Measurements from ENCODE around the gene GPHB5.

Gene GPHB5

GRCh38 chr14:63299351-63300110 is 19.2 kb downstream of the GPHB5 start:
- peaks cover 7% of the 10 kb centered on the region for H3K36me3 Mint-ChIP-seq (ENCODE audit: low read depth)
- H3K4me3 Mint-ChIP-seq = no peak overlapping the region
- H3K27me3 Mint-ChIP-seq (ENCODE audit: low read depth, poor library complexity) = peaks cover 7% of the 10 kb centered on the region
- no peak for DNase-seq
- no peak overlapping the region for H3K27ac Mint-ChIP-seq
- peaks cover 14% of the 10 kb centered on the region for H3K4me1 Mint-ChIP-seq
- TF ChIP-seq, protein P1, sequence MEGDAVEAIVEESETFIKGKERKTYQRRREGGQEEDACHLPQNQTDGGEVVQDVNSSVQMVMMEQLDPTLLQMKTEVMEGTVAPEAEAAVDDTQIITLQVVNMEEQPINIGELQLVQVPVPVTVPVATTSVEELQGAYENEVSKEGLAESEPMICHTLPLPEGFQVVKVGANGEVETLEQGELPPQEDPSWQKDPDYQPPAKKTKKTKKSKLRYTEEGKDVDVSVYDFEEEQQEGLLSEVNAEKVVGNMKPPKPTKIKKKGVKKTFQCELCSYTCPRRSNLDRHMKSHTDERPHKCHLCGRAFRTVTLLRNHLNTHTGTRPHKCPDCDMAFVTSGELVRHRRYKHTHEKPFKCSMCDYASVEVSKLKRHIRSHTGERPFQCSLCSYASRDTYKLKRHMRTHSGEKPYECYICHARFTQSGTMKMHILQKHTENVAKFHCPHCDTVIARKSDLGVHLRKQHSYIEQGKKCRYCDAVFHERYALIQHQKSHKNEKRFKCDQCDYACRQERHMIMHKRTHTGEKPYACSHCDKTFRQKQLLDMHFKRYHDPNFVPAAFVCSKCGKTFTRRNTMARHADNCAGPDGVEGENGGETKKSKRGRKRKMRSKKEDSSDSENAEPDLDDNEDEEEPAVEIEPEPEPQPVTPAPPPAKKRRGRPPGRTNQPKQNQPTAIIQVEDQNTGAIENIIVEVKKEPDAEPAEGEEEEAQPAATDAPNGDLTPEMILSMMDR (IDR thresholded peaks at IDR 0.05) = no peak
- H3K9me3 Mint-ChIP-seq = no peaks in the 10 kb centered on the region

GRCh38 chr14:63297372-63298063 is 21.2 kb downstream of the GPHB5 start:
- TF ChIP-seq, protein P1 (IDR thresholded peaks at IDR 0.05) = no peak
- peaks cover 7% of the 10 kb centered on the region for H3K27me3 Mint-ChIP-seq (ENCODE audit: low read depth, poor library complexity)
- H3K4me1 Mint-ChIP-seq = peaks cover 11% of the 10 kb centered on the region

GRCh38 chr14:63296060-63296563 is 22.6 kb downstream of the GPHB5 start:
- H3K27me3 Mint-ChIP-seq (ENCODE audit: low read depth, poor library complexity) = peaks cover 7% of the 10 kb centered on the region
- no peak overlapping the region for H3K27ac Mint-ChIP-seq
- H3K4me3 Mint-ChIP-seq = no peak overlapping the region
- H3K4me1 Mint-ChIP-seq = peaks cover 4% of the 10 kb centered on the region
- H3K36me3 Mint-ChIP-seq (ENCODE audit: low read depth) = no peaks in the 10 kb centered on the region
- H3K9me3 Mint-ChIP-seq = no peaks in the 10 kb centered on the region
- TF ChIP-seq, protein P1 (IDR thresholded peaks at IDR 0.05) = no peak
- DNase-seq = no peak

More at GRCh38 chr14:63297372-63298063, 21.2 kb downstream of the GPHB5 start:
- Mint-ChIP-seq H3K4me3 (no peak overlapping the region), H3K36me3 (ENCODE audit: low read depth) (peaks cover 3% of the 10 kb centered on the region), H3K27ac (no peak overlapping the region), H3K9me3 (no peaks in the 10 kb centered on the region)
- no peak for DNase-seq

DNA sequence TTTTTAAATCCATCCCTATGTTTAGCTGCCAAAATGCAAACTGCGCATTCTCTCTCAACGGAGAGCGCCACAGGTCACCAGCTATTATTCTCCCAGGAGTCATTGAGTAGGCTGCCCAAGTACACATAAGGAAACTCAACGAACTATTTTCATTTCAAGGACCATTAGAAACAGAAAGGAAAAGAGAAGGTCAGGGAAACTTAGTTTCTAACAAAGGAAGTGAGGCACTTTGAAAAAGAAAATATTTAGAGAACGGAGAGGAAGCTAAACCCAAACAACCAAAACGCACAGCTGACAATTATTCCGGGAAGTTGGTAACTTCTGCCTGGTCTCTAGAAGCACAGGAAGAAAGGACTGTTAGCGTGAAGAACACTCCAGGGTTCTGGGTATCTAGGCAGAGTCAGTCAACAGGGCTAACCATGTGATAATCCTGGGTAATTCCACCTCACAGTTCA is 23.5 kb downstream of the GPHB5 start:
- peak overlapping the region; percentile 14 for H3K27ac Mint-ChIP-seq
- H3K4me1 Mint-ChIP-seq = peaks cover 9% of the 10 kb centered on the region
- TF ChIP-seq, protein P1 (IDR thresholded peaks at IDR 0.05) = no peak
- H3K9me3 Mint-ChIP-seq = no peaks in the 10 kb centered on the region
- H3K4me3 Mint-ChIP-seq = no peak overlapping the region
- peaks cover 4% of the 10 kb centered on the region for H3K27me3 Mint-ChIP-seq (ENCODE audit: low read depth, poor library complexity)
- H3K36me3 Mint-ChIP-seq (ENCODE audit: low read depth) = no peaks in the 10 kb centered on the region
- DNase-seq = no peak

DNA sequence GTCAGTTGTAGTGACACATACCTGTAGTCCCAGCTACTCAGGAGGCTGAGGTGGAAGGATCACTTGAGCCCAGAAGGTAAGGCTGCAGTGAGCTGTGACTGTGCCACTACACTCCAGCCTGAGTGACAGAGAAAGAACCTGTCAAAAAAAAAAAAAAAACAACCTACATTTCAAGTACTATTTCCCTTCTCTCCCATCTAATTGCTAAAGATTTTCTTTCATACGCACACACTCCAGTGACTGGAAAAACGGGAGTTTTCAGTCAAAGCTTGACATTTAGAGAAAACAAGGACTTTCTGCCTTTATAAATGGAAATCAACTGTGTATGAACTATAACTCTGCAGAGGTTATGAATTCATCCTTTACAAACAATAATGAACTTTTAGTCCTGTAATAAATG is 25.9 kb downstream of the GPHB5 start:
- Mint-ChIP-seq H3K27me3 (ENCODE audit: low read depth, poor library complexity) (peaks cover 3% of the 10 kb centered on the region), H3K9me3 (no peaks in the 10 kb centered on the region), H3K36me3 (ENCODE audit: low read depth) (no peaks in the 10 kb centered on the region), H3K27ac (no peak overlapping the region), H3K4me1 (peaks cover 9% of the 10 kb centered on the region), H3K4me3 (no peak overlapping the region)
- TF ChIP-seq, protein P1 (IDR thresholded peaks at IDR 0.05) = no peak
- no peak for DNase-seq
